Measurements from ENCODE around the gene TMIGD3. TPM values are rescaled to one million over a fixed set of nuclear protein-coding genes. Genes with fewer than 3 reads are reported as not detected.

The TMIGD3 gene
- total and polyA plus RNA-seq, 5 donors from 2014 or later = not detected

DNA sequence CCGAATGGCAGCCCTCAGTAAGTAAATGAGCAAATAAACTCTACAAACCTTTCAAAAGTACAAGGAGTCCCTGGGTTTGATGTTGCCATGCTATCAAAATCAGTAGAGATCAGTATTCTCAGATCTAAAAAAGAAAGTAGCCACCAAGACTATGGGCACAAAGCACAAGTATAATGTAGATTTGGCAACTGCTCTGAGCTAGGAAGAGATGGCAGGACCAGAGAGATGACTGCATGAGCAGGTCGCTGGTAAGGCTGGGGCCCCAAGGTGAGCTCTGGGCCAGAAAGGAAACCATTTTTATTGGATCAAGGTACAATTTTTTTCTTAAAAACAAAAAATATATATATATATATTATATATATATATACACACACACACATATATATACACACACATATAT, 3.1 kb upstream of the TMIGD3 start:
- Mint-ChIP-seq H3K27me3 (no peaks in the 10 kb centered on the region), H3K27ac (peak overlapping the region; percentile 74 to 94 (median 86)), H3K9me3 (no peaks in the 10 kb centered on the region), H3K36me3 (no peaks in the 10 kb centered on the region), H3K4me3 (peak overlapping the region in 2 of 4 donors; percentile 7 to 59), H3K4me1 (peaks cover 11 to 63% (median 42%) of the 10 kb centered on the region in 4 donors)
- DNase-seq = no peak
- H3K9me3 ChIP-seq (ENCODE audit: control insufficient read depth in 2 of 2, low read length in 2 of 2) = no peaks in the 10 kb centered on the region
- H3K4me1 ChIP-seq (ENCODE audit: control insufficient read depth, insufficient read depth, low read length, poor library complexity, severe bottlenecking) = peaks cover 77% of the 10 kb centered on the region
- no peak overlapping the region for H3K4me3 ChIP-seq (ENCODE audit: low read depth, low read length)
- no peak for ATAC-seq (ENCODE audit: low read depth in 2 of 2)
- no peaks in the 10 kb centered on the region for H3K27me3 ChIP-seq (ENCODE audit: control insufficient read depth, insufficient read depth, low read length)
- no peaks in the 10 kb centered on the region for H3K36me3 ChIP-seq (ENCODE audit: control insufficient read depth, insufficient read depth, low read length)
- peak overlapping the region; percentile 62 for H3K27ac ChIP-seq (ENCODE audit: insufficient read depth, low read length, poor library complexity, severe bottlenecking)

DNA sequence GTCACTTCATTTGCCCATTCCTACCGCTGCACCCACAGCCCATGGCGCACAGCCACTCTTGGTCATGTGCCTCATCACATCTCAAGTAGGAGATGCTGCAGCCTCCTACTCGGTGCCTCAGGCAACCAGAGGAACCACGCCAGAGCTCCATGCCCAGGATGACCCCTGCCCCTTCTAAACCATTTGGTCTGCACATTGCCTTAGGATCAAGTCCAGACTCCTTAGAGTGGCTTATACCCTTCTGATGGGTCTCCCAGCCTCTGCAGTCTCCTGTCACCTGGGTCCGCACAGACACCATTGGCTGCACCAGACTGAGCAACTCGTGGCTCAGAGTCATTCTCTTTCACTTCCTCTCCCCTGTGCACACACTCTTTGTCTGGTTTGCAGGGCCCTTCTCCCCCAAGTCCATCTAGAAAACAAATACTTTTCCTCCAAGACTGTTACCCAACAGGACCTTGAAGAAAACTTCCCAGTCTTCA, 2.2 kb upstream of the TMIGD3 start:
- DNase-seq = peak in 1 of 3 donors; percentile 55

DNA sequence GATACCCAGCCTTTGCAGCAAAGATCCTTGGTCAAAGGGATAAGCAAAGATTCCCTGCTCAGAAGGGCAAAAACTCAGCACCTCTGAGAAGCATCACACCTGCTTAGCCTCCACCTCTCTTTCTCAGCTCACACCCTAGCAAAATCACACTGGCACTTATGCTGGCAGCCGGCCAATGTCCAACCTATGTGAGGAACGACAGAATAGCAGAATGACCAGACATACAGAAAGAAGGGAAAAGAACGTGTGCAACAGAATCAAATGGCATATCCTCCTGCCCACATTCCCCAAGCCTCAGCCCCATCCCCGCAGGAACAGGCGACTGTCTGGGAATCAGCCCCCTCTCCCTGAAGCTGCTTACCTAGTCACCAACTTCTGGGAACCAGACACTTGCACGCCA, 664 bp upstream of the TMIGD3 start:
- Mint-ChIP-seq H3K4me3 (no peak overlapping the region), H3K4me1 (peaks cover 17 to 69% (median 46%) of the 10 kb centered on the region in 4 donors), H3K27me3 (no peaks in the 10 kb centered on the region), H3K27ac (peak overlapping the region in 2 of 3 donors; percentile 74 to 86), H3K9me3 (peaks cover 0 to 2% (median 0%) of the 10 kb centered on the region in 7 donors), H3K36me3 (no peaks in the 10 kb centered on the region)
- Histone ChIP-seq H3K27me3 (ENCODE audit: control insufficient read depth, insufficient read depth, low read length) (no peaks in the 10 kb centered on the region), H3K4me3 (ENCODE audit: low read depth, low read length) (peak overlapping the region; percentile 5), H3K27ac (ENCODE audit: insufficient read depth, low read length, poor library complexity, severe bottlenecking) (no peak overlapping the region), H3K4me1 (ENCODE audit: control insufficient read depth, insufficient read depth, low read length, poor library complexity, severe bottlenecking) (peaks cover 59% of the 10 kb centered on the region), H3K9me3 (ENCODE audit: control insufficient read depth in 2 of 2, low read length in 2 of 2) (no peaks in the 10 kb centered on the region), H3K36me3 (ENCODE audit: control insufficient read depth, insufficient read depth, low read length) (no peaks in the 10 kb centered on the region)
- ATAC-seq (ENCODE audit: low read depth in 2 of 2) = no peak
- no peak for DNase-seq

More for the DNA sequence above, 2.2 kb upstream of the TMIGD3 start:
- Mint-ChIP-seq H3K36me3 (no peaks in the 10 kb centered on the region), H3K4me1 (peaks cover 17 to 70% (median 44%) of the 10 kb centered on the region in 4 donors), H3K27ac (peak overlapping the region; percentile 74 to 94 (median 86)), H3K4me3 (peak overlapping the region; percentile 7 to 51 (median 31)), H3K27me3 (no peaks in the 10 kb centered on the region), H3K9me3 (no peaks in the 10 kb centered on the region)
- Histone ChIP-seq H3K36me3 (ENCODE audit: control insufficient read depth, insufficient read depth, low read length) (no peaks in the 10 kb centered on the region), H3K27ac (ENCODE audit: insufficient read depth, low read length, poor library complexity, severe bottlenecking) (peak overlapping the region; percentile 62), H3K27me3 (ENCODE audit: control insufficient read depth, insufficient read depth, low read length) (no peaks in the 10 kb centered on the region), H3K4me1 (ENCODE audit: control insufficient read depth, insufficient read depth, low read length, poor library complexity, severe bottlenecking) (peaks cover 68% of the 10 kb centered on the region), H3K9me3 (ENCODE audit: control insufficient read depth in 2 of 2, low read length in 2 of 2) (no peaks in the 10 kb centered on the region), H3K4me3 (ENCODE audit: low read depth, low read length) (no peak overlapping the region)
- ATAC-seq (ENCODE audit: low read depth in 2 of 2) = peak; percentile 27 to 34

DNA sequence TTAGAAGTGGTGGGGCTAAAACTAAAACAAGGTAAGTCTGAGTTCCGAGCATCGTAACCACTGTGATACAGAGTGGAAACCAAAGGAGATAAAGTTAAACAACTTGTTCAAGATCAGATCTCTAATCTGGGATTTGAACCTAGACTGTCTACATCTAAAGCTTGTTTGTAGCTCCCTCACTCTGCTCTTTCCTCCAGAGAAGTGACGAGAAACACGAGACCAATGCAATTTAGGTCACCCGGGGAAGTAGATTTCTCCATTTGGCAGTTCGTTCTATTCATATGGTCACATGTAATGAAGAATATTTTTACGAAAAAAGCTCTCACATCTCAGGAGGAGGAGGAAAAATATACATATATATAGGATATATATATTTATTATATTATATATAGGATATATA, 1.8 kb downstream of the TMIGD3 start:
- no peak for DNase-seq
- Histone ChIP-seq H3K4me1 (ENCODE audit: control insufficient read depth, insufficient read depth, low read length, poor library complexity, severe bottlenecking) (peaks cover 37% of the 10 kb centered on the region), H3K4me3 (ENCODE audit: low read depth, low read length) (no peak overlapping the region), H3K9me3 (ENCODE audit: control insufficient read depth in 2 of 2, low read length in 2 of 2) (no peaks in the 10 kb centered on the region), H3K27me3 (ENCODE audit: control insufficient read depth, insufficient read depth, low read length) (no peaks in the 10 kb centered on the region), H3K27ac (ENCODE audit: insufficient read depth, low read length, poor library complexity, severe bottlenecking) (no peak overlapping the region), H3K36me3 (ENCODE audit: control insufficient read depth, insufficient read depth, low read length) (no peaks in the 10 kb centered on the region)
- Mint-ChIP-seq H3K36me3 (no peaks in the 10 kb centered on the region), H3K4me3 (no peak overlapping the region), H3K4me1 (peaks cover 12 to 51% (median 36%) of the 10 kb centered on the region in 4 donors), H3K27ac (no peak overlapping the region), H3K9me3 (peaks cover 0 to 6% (median 1%) of the 10 kb centered on the region in 7 donors), H3K27me3 (peaks cover under 1% of the 10 kb centered on the region)
- ATAC-seq (ENCODE audit: low read depth in 2 of 2) = no peak

DNA sequence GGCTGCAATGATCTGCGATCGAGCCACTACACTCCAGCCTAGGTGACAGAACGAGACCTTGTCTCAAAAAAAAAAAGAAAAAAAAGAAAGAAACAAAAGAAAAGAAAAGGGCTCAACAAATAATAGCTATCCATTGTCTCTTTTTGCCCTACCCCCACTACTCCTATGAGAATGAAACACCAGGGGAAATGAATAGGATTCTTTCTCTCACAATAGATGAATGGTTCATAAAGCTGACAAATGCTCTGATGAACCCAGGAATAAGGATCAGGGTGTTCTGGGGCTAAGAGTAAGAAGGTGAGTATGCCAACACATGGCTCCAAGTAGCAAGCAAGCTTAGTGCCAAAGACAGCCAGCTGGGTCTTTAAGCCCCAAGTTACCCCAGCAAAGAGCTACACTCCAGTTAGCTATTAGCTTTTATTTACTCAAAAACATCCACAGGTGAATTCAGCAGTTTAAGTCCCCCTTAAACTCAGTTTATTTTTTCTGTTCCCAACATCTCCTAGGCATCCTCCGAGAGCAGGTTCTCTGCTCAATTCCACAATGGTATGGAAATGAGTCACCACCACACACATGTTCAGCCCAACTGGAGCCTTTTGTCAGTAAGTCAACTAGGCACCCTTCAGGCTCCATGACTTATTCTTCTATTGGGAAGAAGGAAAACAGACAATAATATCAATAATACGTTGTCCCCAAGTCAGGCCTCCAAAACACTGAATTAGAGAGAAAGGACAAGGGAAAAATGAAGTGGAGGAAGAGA, 4.2 kb downstream of the TMIGD3 start:
- Mint-ChIP-seq H3K27ac (peak overlapping the region in 1 of 3 donors; percentile 85), H3K27me3 (peaks cover 9% of the 10 kb centered on the region), H3K4me3 (no peak overlapping the region), H3K9me3 (peaks cover 0 to 11% (median 5%) of the 10 kb centered on the region in 7 donors), H3K36me3 (no peaks in the 10 kb centered on the region), H3K4me1 (peaks cover 12 to 27% (median 15%) of the 10 kb centered on the region in 4 donors)
- H3K9me3 ChIP-seq (ENCODE audit: control insufficient read depth in 2 of 2, low read length in 2 of 2) = no peaks in the 10 kb centered on the region
- H3K4me1 ChIP-seq (ENCODE audit: control insufficient read depth, insufficient read depth, low read length, poor library complexity, severe bottlenecking) = peaks cover 15% of the 10 kb centered on the region
- ATAC-seq (ENCODE audit: low read depth in 2 of 2) (no peak), DNase-seq (no peak)
- no peaks in the 10 kb centered on the region for H3K27me3 ChIP-seq (ENCODE audit: control insufficient read depth, insufficient read depth, low read length)
- H3K36me3 ChIP-seq (ENCODE audit: control insufficient read depth, insufficient read depth, low read length) = no peaks in the 10 kb centered on the region
- H3K27ac ChIP-seq (ENCODE audit: insufficient read depth, low read length, poor library complexity, severe bottlenecking) = no peak overlapping the region
- H3K4me3 ChIP-seq (ENCODE audit: low read depth, low read length) = no peak overlapping the region

DNA sequence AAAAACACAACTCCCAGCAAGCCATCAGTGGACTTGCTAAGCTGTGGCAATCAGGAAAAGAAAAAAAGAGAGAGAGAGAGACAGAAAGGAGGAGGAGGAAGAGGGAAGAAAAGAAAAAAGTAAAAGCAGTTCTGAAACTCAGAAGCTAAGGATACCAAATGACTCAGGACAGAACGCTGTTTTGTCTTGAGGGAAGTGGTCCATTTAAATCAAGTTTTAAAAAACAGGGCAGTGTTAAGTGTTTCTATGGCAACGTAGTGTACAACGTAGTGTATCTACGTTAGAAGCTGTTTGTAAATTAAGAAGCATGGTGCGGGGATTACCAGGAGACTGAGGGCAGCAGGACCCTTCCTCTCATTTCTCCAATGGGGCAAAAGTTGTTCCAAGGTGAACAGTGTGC, 5.8 kb downstream of the TMIGD3 start:
- Histone ChIP-seq H3K27ac (ENCODE audit: insufficient read depth, low read length, poor library complexity, severe bottlenecking) (no peak overlapping the region), H3K4me3 (ENCODE audit: low read depth, low read length) (no peak overlapping the region), H3K4me1 (ENCODE audit: control insufficient read depth, insufficient read depth, low read length, poor library complexity, severe bottlenecking) (no peaks in the 10 kb centered on the region), H3K36me3 (ENCODE audit: control insufficient read depth, insufficient read depth, low read length) (no peaks in the 10 kb centered on the region), H3K27me3 (ENCODE audit: control insufficient read depth, insufficient read depth, low read length) (no peaks in the 10 kb centered on the region), H3K9me3 (ENCODE audit: control insufficient read depth in 2 of 2, low read length in 2 of 2) (no peaks in the 10 kb centered on the region)
- Mint-ChIP-seq H3K27me3 (peaks cover 14% of the 10 kb centered on the region), H3K9me3 (peaks cover 0 to 11% (median 5%) of the 10 kb centered on the region in 7 donors), H3K4me1 (peaks cover 5 to 10% (median 7%) of the 10 kb centered on the region in 4 donors), H3K4me3 (no peak overlapping the region), H3K36me3 (no peaks in the 10 kb centered on the region), H3K27ac (peak overlapping the region in 1 of 3 donors; percentile 7)
- no peak for DNase-seq
- ATAC-seq (ENCODE audit: low read depth in 2 of 2) = no peak

DNA sequence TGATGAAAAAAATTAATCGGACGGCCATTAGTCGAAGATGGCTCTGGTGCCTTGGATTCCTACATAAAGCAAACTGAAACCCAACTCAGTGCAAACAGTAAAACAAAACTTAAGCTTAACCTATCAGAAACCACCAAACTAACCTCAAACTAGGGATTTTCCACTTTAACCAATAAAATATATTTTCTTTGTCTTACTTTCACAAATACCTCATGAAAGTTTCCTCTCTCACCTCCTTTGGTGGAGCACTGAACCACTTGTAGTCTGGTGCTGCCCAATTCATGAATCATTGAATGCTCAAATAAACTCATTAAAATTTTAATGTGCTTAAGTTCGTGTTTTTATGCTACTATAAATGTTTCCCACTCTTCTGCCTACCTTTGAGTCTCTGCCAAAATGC, 7.0 kb downstream of the TMIGD3 start:
- no peak overlapping the region for H3K27ac Mint-ChIP-seq
- no peak overlapping the region for H3K27ac ChIP-seq (ENCODE audit: insufficient read depth, low read length, poor library complexity, severe bottlenecking)
- DNase-seq (no peak), ATAC-seq (ENCODE audit: low read depth in 2 of 2) (no peak)
- no peak overlapping the region for H3K4me3 ChIP-seq (ENCODE audit: low read depth, low read length)
- H3K9me3 ChIP-seq (ENCODE audit: control insufficient read depth in 2 of 2, low read length in 2 of 2) = no peaks in the 10 kb centered on the region
- H3K9me3 Mint-ChIP-seq = peaks cover 0 to 11% (median 5%) of the 10 kb centered on the region in 7 donors
- H3K4me1 ChIP-seq (ENCODE audit: control insufficient read depth, insufficient read depth, low read length, poor library complexity, severe bottlenecking) = no peaks in the 10 kb centered on the region
- peaks cover 14% of the 10 kb centered on the region for H3K27me3 Mint-ChIP-seq
- H3K36me3 ChIP-seq (ENCODE audit: control insufficient read depth, insufficient read depth, low read length) = no peaks in the 10 kb centered on the region
- no peak overlapping the region for H3K4me3 Mint-ChIP-seq
- H3K36me3 Mint-ChIP-seq = no peaks in the 10 kb centered on the region
- H3K27me3 ChIP-seq (ENCODE audit: control insufficient read depth, insufficient read depth, low read length) = no peaks in the 10 kb centered on the region
- H3K4me1 Mint-ChIP-seq = peaks cover 5 to 8% (median 5%) of the 10 kb centered on the region in 4 donors

All from CD4-positive, CD25-positive, alpha-beta regulatory T cell (primary cell).